SK-N-SH (cell line): Measurements from ENCODE around the gene RGS4. TPM values are rescaled to one million over a fixed set of nuclear protein-coding genes. Genes with fewer than 3 reads are reported as not detected.

Experiments used
- CTCF ChIA-PET: fragments of 300-600, 350-600 bp; formaldehyde crosslinking; extraction: SDS; loops from one replicate; lab custom pipeline; 2021; lab: Yijun Ruan, JAX
- POLR2A ChIA-PET: fragments of 350-600 bp; sonication (Branson Sonifier 250); formaldehyde crosslinking; extraction: SDS; loops from one replicate; lab custom pipeline; 2020; ENCODE audit warnings: antibody characterized with exemption, inconsistent platforms; lab: Yijun Ruan, JAX
- DNase-seq: peaks from one replicate; pipeline ENCODE4 v3.0.0; 2012
- H2AFZ ChIP-seq: fragments of 200-600 bp; sonication (generic); 2 replicates; pipeline ENCODE4 v1.8.1; 2016; ENCODE audit warnings: antibody characterized with exemption, mild to moderate bottlenecking, low read depth
- H3F3A ChIP-seq: fragments of 200-600 bp; sonication (generic); replicated peaks from 2 replicates; pipeline ENCODE3; 2016; ENCODE audit warnings: antibody characterized with exemption, mild to moderate bottlenecking; ENCODE audit not compliant: insufficient read depth
- H3K27ac ChIP-seq, 2 experiments: fragments of 200-500 bp in 1 of 2; fragments of 200-600 bp in 1 of 2; sonication (Bioruptor generic) in 1 of 2; sonication (generic), shearing (Covaris generic) in 1 of 2; 2 replicates each; pipeline versions ENCODE4 v1.5.1 to v1.6.1; 2014 to 2016; ENCODE audit warnings: low read depth in 2 of 2, inconsistent platforms in 1 of 2, low read length in 1 of 2, mild to moderate bottlenecking in 1 of 2, mixed read lengths in 1 of 2
- H3K27me3 ChIP-seq: fragments of 200-600 bp; sonication (generic), shearing (Covaris generic); 2 replicates; pipeline ENCODE4 v1.6.1; 2016; ENCODE audit warnings: mixed run types; ENCODE audit not compliant: insufficient read depth
- H3K36me3 ChIP-seq, 2 experiments: fragments of 200-500 bp in 1 of 2; fragments of 200-600 bp in 1 of 2; sonication (Bioruptor generic) in 1 of 2; sonication (generic) in 1 of 2; replicated peaks in 1 of 2; 2 replicates each; pipeline versions ENCODE3 to v1.5.1; 2014 to 2016; ENCODE audit warnings: low read length in 1 of 2, mild to moderate bottlenecking in 1 of 2; ENCODE audit not compliant: insufficient read depth in 2 of 2, control insufficient read depth in 1 of 2
- H3K4me1 ChIP-seq, 2 experiments: fragments of 200-500 bp in 1 of 2; fragments of 200-600 bp in 1 of 2; sonication (Bioruptor generic) in 1 of 2; sonication (generic), shearing (Covaris generic) in 1 of 2; 2 replicates each; pipeline versions ENCODE4 v1.5.1 to v1.6.1; 2014 to 2016; ENCODE audit warnings: low read depth in 1 of 2, low read length in 1 of 2, mixed run types in 1 of 2; ENCODE audit not compliant: insufficient read depth in 2 of 2, control insufficient read depth in 1 of 2
- H3K4me2 ChIP-seq: fragments of 200-600 bp; sonication (generic), shearing (Covaris generic); 2 replicates; pipeline ENCODE4 v1.6.1; 2017; ENCODE audit warnings: mixed run types
- H3K4me3 ChIP-seq, 2 experiments: fragments of 200-500 bp in 1 of 2; fragments of 200-600 bp in 1 of 2; sonication (Bioruptor generic) in 1 of 2; sonication (generic), shearing (Covaris generic) in 1 of 2; 2 replicates each; pipeline versions ENCODE4 v1.5.1 to v1.8.1; 2014 to 2016; ENCODE audit warnings: low read depth in 2 of 2, inconsistent platforms in 1 of 2, low read length in 1 of 2, mild to moderate bottlenecking in 1 of 2, mixed read lengths in 1 of 2, moderate library complexity in 1 of 2
- H3K79me2 ChIP-seq: fragments of 200-600 bp; sonication (generic); 2 replicates; pipeline ENCODE4 v1.8.1; 2017; ENCODE audit warnings: mild to moderate bottlenecking; ENCODE audit not compliant: insufficient read depth
- H3K9ac ChIP-seq: fragments of 200-600 bp; sonication (generic); 2 replicates; pipeline ENCODE4 v1.6.1; 2017; ENCODE audit warnings: mixed run types
- H3K9me2 ChIP-seq: fragments of 200-600 bp; sonication (generic); 2 replicates; pipeline ENCODE4 v1.6.1; 2017; ENCODE audit warnings: mixed run types
- H3K9me3 ChIP-seq: fragments of 200-600 bp; sonication (generic); 2 replicates; pipeline ENCODE4 v1.6.1; 2017; ENCODE audit warnings: mixed run types, mild to moderate bottlenecking, moderate library complexity
- H4K20me1 ChIP-seq: fragments of 200-600 bp; sonication (generic); 2 replicates; pipeline ENCODE4 v1.6.1; 2017; ENCODE audit warnings: mild to moderate bottlenecking, mixed run types; ENCODE audit not compliant: insufficient read depth
- EZH2phosphoT487 ChIP-seq: fragments of 200-600 bp; sonication (generic); IDR thresholded peaks from 2 replicates; pipeline ENCODE4 v1.6.1; 2017; ENCODE audit warnings: low read depth, mixed run types, mild to moderate bottlenecking, antibody characterized with exemption, moderate library complexity, borderline replicate concordance
- FOSL2 ChIP-seq: IDR thresholded peaks from 2 replicates; pipeline ENCODE4 v1.4.0; 2012; ENCODE audit warnings: low read depth, mild to moderate bottlenecking, moderate library complexity, borderline replicate concordance
- FOXJ3 ChIP-seq: sonication (generic); formaldehyde crosslinking; IDR thresholded peaks from 2 replicates; pipeline ENCODE4 v1.5.1; 2020; ENCODE audit warnings: mild to moderate bottlenecking, missing genetic modification reagents
- JUND ChIP-seq: IDR thresholded peaks from 2 replicates; pipeline ENCODE4 v1.4.0; 2012
- MEF2A ChIP-seq: IDR thresholded peaks from 2 replicates; pipeline ENCODE4 v1.4.0; 2012; ENCODE audit warnings: low read depth, borderline replicate concordance
- POLR2AphosphoS5 ChIP-seq: IDR thresholded peaks from 2 replicates; pipeline ENCODE4 v1.6.1; 2012; ENCODE audit warnings: low read depth, low read length
- RCOR1 ChIP-seq: fragments of 150-350 bp; IDR thresholded peaks from 2 replicates; pipeline ENCODE4 v1.6.1; 2017; ENCODE audit warnings: antibody characterized with exemption, low read length
- SIN3A ChIP-seq: IDR thresholded peaks from 2 replicates; pipeline ENCODE4 v1.6.1; 2012; ENCODE audit warnings: low read depth, mild to moderate bottlenecking, low read length, moderate library complexity, borderline replicate concordance
- SMC3 ChIP-seq: IDR thresholded peaks from 2 replicates; pipeline ENCODE4 v1.6.1; 2012; ENCODE audit warnings: low read depth, low read length, improper control_type of control experiment
- TCF12 ChIP-seq: IDR thresholded peaks from 2 replicates; pipeline ENCODE4 v1.4.0; 2012
- USF1 ChIP-seq: IDR thresholded peaks from 2 replicates; pipeline ENCODE4 v1.4.0; 2012; ENCODE audit warnings: low read depth, borderline replicate concordance
- WGBS: methylation state at CpG from one replicate; pipeline ENCODE4 v1.1.6; 2017; ENCODE audit warnings: low lambda C conversion rate; 5-methylcytosine and 5-hydroxymethylcytosine counted together
- polyA plus RNA-seq, 3 experiments: library from polyadenylated mRNA; depleted of rRNA; stranded (reverse); fragments of >200 nt; gene quantifications; 2 replicates each; pipeline ENCODE4 v1.2.3, GENCODE V29; 2012
- TF ChIP-seq, protein P1 (sequence below): IDR thresholded peaks from 2 replicates; pipeline ENCODE4; 2012
- TF ChIP-seq, protein P2 (sequence below): IDR thresholded peaks from 2 replicates; pipeline ENCODE4 v1.4.0; 2012; ENCODE audit warnings: low read depth
- TF ChIP-seq, protein P3 (sequence below): fragments of 200-600 bp; sonication (generic); IDR thresholded peaks from 2 replicates; pipeline ENCODE4 v1.6.1; 2017; ENCODE audit warnings: antibody characterized with exemption, mild to moderate bottlenecking, moderate library complexity
- TF ChIP-seq, protein P4 (sequence below): fragments of 150-350 bp; IDR thresholded peaks from 2 replicates; pipeline ENCODE4 v1.6.1; 2016; ENCODE audit warnings: mild to moderate bottlenecking, low read depth, low read length

The RGS4 gene
- polyA plus RNA-seq, 1 of the 3 experiments (the other 2 are of a cell fraction) = 124 TPM

- Histone ChIP-seq H3K9me3 (no peaks in the 10 kb centered on the region), H3K27ac (peak overlapping the region in 1 of 2 experiments; percentile 45; a peak in 1 of 4 replicates), H3K4me3 (no peak overlapping the region), H3F3A (peaks cover 11% of the 10 kb centered on the region), H3K4me2 (no peak overlapping the region), H3K27me3 (no peaks in the 10 kb centered on the region), H3K79me2 (no peaks in the 10 kb centered on the region), H3K36me3 (no peaks in the 10 kb centered on the region), H2AFZ (peak overlapping the region; percentile 50; the same call in 1 of the 2 replicates), H3K9me2 (no peaks in the 10 kb centered on the region), H4K20me1 (no peaks in the 10 kb centered on the region), H3K4me1 (peaks cover 8 to 28% of the 10 kb centered on the region in 2 experiments), H3K9ac (no peak overlapping the region)
- ChIA-PET CTCF (no interaction called here), POLR2A (no interaction called here)
- WGBS = 56% methylated on average over 3 of the region's 3 CpGs
- no peak for DNase-seq
- TF ChIP-seq, protein P1, sequence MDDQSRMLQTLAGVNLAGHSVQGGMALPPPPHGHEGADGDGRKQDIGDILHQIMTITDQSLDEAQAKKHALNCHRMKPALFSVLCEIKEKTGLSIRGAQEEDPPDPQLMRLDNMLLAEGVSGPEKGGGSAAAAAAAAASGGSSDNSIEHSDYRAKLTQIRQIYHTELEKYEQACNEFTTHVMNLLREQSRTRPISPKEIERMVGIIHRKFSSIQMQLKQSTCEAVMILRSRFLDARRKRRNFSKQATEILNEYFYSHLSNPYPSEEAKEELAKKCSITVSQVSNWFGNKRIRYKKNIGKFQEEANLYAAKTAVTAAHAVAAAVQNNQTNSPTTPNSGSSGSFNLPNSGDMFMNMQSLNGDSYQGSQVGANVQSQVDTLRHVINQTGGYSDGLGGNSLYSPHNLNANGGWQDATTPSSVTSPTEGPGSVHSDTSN = no peak
- peak; percentile 47; the same call in 1 of the 2 replicates for TF ChIP-seq FOSL2
- TF ChIP-seq, all 33 proteins: peak for 1
These were observed 21.3 kb downstream of the RGS4 start for GRCh38 chr1:163090321-163090945.

- TF ChIP-seq, protein P2, sequence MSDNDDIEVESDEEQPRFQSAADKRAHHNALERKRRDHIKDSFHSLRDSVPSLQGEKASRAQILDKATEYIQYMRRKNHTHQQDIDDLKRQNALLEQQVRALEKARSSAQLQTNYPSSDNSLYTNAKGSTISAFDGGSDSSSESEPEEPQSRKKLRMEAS = no peak
- TF ChIP-seq FOSL2 = no peak
- TF ChIP-seq TCF12 = no peak
- TF ChIP-seq, all 33 proteins: peak for 0
These were observed 24.0 kb downstream of the RGS4 start for GRCh38 chr1:163093169-163093568.

DNA sequence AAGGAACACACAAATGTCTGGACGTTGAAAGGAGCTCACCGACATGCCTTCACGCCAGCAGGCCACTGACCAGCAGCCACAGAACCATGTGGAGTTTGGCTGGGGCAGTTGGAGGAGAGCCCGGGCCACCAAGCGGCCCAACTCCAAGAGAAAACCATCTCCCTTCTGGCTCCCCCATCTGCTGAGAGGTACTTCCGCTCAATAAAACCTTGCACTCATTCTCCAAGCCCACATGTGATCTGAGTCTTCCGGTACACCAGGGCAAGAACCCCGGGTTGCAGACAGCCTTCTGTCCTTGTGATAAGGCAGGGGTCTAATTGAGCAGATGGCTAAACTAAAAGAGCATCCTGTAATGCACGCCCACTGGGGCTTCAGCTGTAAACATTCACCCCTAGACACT is 24.4 kb downstream of the RGS4 start:
- no peak for DNase-seq
- peaks cover 10 to 19% of the 10 kb centered on the region in 2 experiments; a peak in 2 of 4 replicates for H3K4me1 ChIP-seq
- H3K9me3 ChIP-seq = no peaks in the 10 kb centered on the region
- H2AFZ ChIP-seq = no peak overlapping the region
- H3K27ac ChIP-seq = no peak overlapping the region; a peak in 1 of 4 replicates
- H3K4me3 ChIP-seq = no peak overlapping the region
- H3K9me2 ChIP-seq = no peaks in the 10 kb centered on the region
- H3F3A ChIP-seq = no peaks in the 10 kb centered on the region
- no peaks in the 10 kb centered on the region for H3K36me3 ChIP-seq
- H3K79me2 ChIP-seq = no peaks in the 10 kb centered on the region
- H4K20me1 ChIP-seq = no peaks in the 10 kb centered on the region
- no peak overlapping the region for H3K9ac ChIP-seq
- WGBS = 93% methylated on average over 5 of the region's 9 CpGs
- no peak overlapping the region for H3K4me2 ChIP-seq
- H3K27me3 ChIP-seq = no peaks in the 10 kb centered on the region
- ChIA-PET POLR2A (no interaction called here), CTCF (no interaction called here)
- no peak for TF ChIP-seq EZH2phosphoT487
- TF ChIP-seq, protein P3, sequence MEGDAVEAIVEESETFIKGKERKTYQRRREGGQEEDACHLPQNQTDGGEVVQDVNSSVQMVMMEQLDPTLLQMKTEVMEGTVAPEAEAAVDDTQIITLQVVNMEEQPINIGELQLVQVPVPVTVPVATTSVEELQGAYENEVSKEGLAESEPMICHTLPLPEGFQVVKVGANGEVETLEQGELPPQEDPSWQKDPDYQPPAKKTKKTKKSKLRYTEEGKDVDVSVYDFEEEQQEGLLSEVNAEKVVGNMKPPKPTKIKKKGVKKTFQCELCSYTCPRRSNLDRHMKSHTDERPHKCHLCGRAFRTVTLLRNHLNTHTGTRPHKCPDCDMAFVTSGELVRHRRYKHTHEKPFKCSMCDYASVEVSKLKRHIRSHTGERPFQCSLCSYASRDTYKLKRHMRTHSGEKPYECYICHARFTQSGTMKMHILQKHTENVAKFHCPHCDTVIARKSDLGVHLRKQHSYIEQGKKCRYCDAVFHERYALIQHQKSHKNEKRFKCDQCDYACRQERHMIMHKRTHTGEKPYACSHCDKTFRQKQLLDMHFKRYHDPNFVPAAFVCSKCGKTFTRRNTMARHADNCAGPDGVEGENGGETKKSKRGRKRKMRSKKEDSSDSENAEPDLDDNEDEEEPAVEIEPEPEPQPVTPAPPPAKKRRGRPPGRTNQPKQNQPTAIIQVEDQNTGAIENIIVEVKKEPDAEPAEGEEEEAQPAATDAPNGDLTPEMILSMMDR = no peak
- no peak for TF ChIP-seq RCOR1
- TF ChIP-seq, protein P2 = no peak
- no peak for TF ChIP-seq USF1
- TF ChIP-seq FOXJ3 (CRISPR knock-in tag) = no peak
- TF ChIP-seq, protein P4, sequence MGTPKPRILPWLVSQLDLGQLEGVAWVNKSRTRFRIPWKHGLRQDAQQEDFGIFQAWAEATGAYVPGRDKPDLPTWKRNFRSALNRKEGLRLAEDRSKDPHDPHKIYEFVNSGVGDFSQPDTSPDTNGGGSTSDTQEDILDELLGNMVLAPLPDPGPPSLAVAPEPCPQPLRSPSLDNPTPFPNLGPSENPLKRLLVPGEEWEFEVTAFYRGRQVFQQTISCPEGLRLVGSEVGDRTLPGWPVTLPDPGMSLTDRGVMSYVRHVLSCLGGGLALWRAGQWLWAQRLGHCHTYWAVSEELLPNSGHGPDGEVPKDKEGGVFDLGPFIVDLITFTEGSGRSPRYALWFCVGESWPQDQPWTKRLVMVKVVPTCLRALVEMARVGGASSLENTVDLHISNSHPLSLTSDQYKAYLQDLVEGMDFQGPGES = no peak
- no peak for TF ChIP-seq SMC3
- no peak for TF ChIP-seq MEF2A
- no peak for TF ChIP-seq SIN3A
- TF ChIP-seq TCF12 = no peak
- no peak for TF ChIP-seq JUND
- TF ChIP-seq POLR2AphosphoS5 = no peak

More at GRCh38 chr1:163093169-163093568, 24.0 kb downstream of the RGS4 start:
- Histone ChIP-seq H3K27me3 (no peaks in the 10 kb centered on the region), H4K20me1 (no peaks in the 10 kb centered on the region), H2AFZ (no peak overlapping the region), H3K9ac (no peak overlapping the region), H3K4me1 (peaks cover 10 to 19% of the 10 kb centered on the region in 2 experiments; a peak in 2 of 4 replicates), H3K27ac (no peak overlapping the region; a peak in 1 of 4 replicates), H3K79me2 (no peaks in the 10 kb centered on the region), H3K4me3 (no peak overlapping the region), H3K9me3 (no peaks in the 10 kb centered on the region), H3K4me2 (no peak overlapping the region), H3K9me2 (no peaks in the 10 kb centered on the region), H3F3A (no peaks in the 10 kb centered on the region), H3K36me3 (no peaks in the 10 kb centered on the region)
- 85% methylated on average over 4 of the region's 4 CpGs for WGBS
- ChIA-PET CTCF (no interaction called here), POLR2A (no interaction called here)
- DNase-seq = no peak
